Colonic mucosa (tissue), 4 donors: Measurements from ENCODE around the gene SMYD5. TPM values are rescaled to one million over a fixed set of nuclear protein-coding genes. Genes with fewer than 3 reads are reported as not detected.
"Not testable (repeated sequence)": the region's sequence is repeated elsewhere in the genome, so short reads cannot be mapped to it uniquely, and the experiment has no call there.

Source experiments
- DNase-seq: peaks from one replicate; pipeline ENCODE4 v3.0.0-alpha.2; 2020
- H3K27ac ChIP-seq: fragments of 200-600 bp; one replicate; pipeline ENCODE4 v1.8.0; 2021
- H3K27me3 ChIP-seq: fragments of 200-600 bp; one replicate; pipeline ENCODE4 v1.8.0; 2021
- H3K36me3 ChIP-seq: fragments of 200-600 bp; one replicate; pipeline ENCODE4 v1.8.0; 2021
- H3K4me1 ChIP-seq: fragments of 200-600 bp; one replicate; pipeline ENCODE4 v1.8.0; 2021; ENCODE audit warnings: mild to moderate bottlenecking
- H3K4me3 ChIP-seq: fragments of 200-600 bp; one replicate; pipeline ENCODE4 v1.8.0; 2021
- H3K9ac ChIP-seq, 2 donors: one replicate each; pipeline ENCODE4 v1.7.0; 2013; ENCODE audit warnings: control low read depth in 2 of 2, low read depth in 2 of 2, low read length in 2 of 2
- H3K9me3 ChIP-seq: fragments of 200-600 bp; one replicate; pipeline ENCODE4 v1.8.0; 2021
- CTCF ChIP-seq: fragments of 200-600 bp; IDR thresholded peaks from one replicate; pipeline ENCODE4 v1.8.0; 2022; ENCODE audit warnings: antibody characterized with exemption, mild to moderate bottlenecking
- intact Hi-C: fragments of 100-400 bp; cut with DNase I; formaldehyde crosslinking; loops from one replicate; pipeline ENCODE4 v1.14.1; 2022
- total RNA-seq, 2 donors: library from RNA; stranded (reverse); fragmentation: NEBNext Ultra II Directional in 1 of 2; extraction: Animal tissue kit (Norgen Biotek cat#: 25700) in 1 of 2; gene quantifications; one replicate each; pipeline ENCODE4 v1.2.1, GENCODE V29; 2021
- donor health status: healthy.
- donor health status: DM: no; HTN: no; CAD: no.
- donor health status: DM: no; HTN: no; CAD: no.

SMYD5 gene
- total RNA-seq, 2 donors from 2014 or later: 9.4 to 18.9 TPM

- no peaks in the 10 kb centered on the region for H3K36me3 ChIP-seq
- H3K4me1 ChIP-seq: no peaks in the 10 kb centered on the region
- no peak for TF ChIP-seq CTCF
- DNase-seq: no peak
- no peak overlapping the region for H3K9ac ChIP-seq
- no peak overlapping the region for H3K4me3 ChIP-seq
- intact Hi-C loops: no loop called here
- H3K27me3 ChIP-seq: no peaks in the 10 kb centered on the region
- H3K9me3 ChIP-seq: no peaks in the 10 kb centered on the region
- no peak overlapping the region for H3K27ac ChIP-seq
Observed at GRCh38 chr2:73259276-73259675, 45.2 kb downstream of the SMYD5 start.

GRCh38 chr2:73259704-73260337 is 45.8 kb downstream of the SMYD5 start:
- H3K27me3 ChIP-seq: no peaks in the 10 kb centered on the region
- H3K36me3 ChIP-seq: no peaks in the 10 kb centered on the region
- H3K27ac ChIP-seq: no peak overlapping the region
- no peaks in the 10 kb centered on the region for H3K4me1 ChIP-seq
- intact Hi-C loops: no loop called here
- no peak overlapping the region for H3K4me3 ChIP-seq
- DNase-seq: no peak
- H3K9me3 ChIP-seq: no peaks in the 10 kb centered on the region
- H3K9ac ChIP-seq: no peak overlapping the region
- no peak for TF ChIP-seq CTCF

GRCh38 chr2:73260338-73260984 is 46.4 kb downstream of the SMYD5 start:
- no peaks in the 10 kb centered on the region for H3K36me3 ChIP-seq
- no peaks in the 10 kb centered on the region for H3K27me3 ChIP-seq
- no peaks in the 10 kb centered on the region for H3K9me3 ChIP-seq
- no peak overlapping the region for H3K27ac ChIP-seq
- intact Hi-C loops: no loop called here
- no peak overlapping the region for H3K9ac ChIP-seq
- H3K4me3 ChIP-seq: no peak overlapping the region
- peak; percentile 29 for TF ChIP-seq CTCF
- H3K4me1 ChIP-seq: no peaks in the 10 kb centered on the region
- no peak for DNase-seq

GRCh38 chr2:73262108-73262651 is 48.1 kb downstream of the SMYD5 start:
- intact Hi-C loops: no loop called here
- TF ChIP-seq CTCF: no peak
- Histone ChIP-seq H3K27ac (no peak overlapping the region), H3K4me3 (no peak overlapping the region), H3K36me3 (no peaks in the 10 kb centered on the region), H3K9me3 (no peaks in the 10 kb centered on the region), H3K9ac (no peak overlapping the region), H3K4me1 (no peaks in the 10 kb centered on the region), H3K27me3 (no peaks in the 10 kb centered on the region)
- DNase-seq: no peak

GRCh38 chr2:73262691-73263429 is 48.8 kb downstream of the SMYD5 start:
- H3K9ac ChIP-seq, DNase-seq, H3K27ac ChIP-seq, H3K4me1 ChIP-seq, intact Hi-C loops, H3K9me3 ChIP-seq, H3K27me3 ChIP-seq, H3K4me3 ChIP-seq, H3K36me3 ChIP-seq: not testable (repeated sequence)
